Measurements from ENCODE around the gene CKB.
"Not testable (repeated sequence)": the region's sequence is repeated elsewhere in the genome, so short reads cannot be mapped to it uniquely, and the experiment has no call there.

Gene CKB

GRCh38 chr14:103519043-103519836 lies 3.4 kb downstream of the CKB start:
- H3K36me3 ChIP-seq (ENCODE audit: control insufficient read depth in 2 of 2, insufficient read depth in 2 of 2, low read length in 2 of 2): peaks cover 14 to 16% of the 10 kb centered on the region in 2 donors
- H3K9me3 ChIP-seq (ENCODE audit: control insufficient read depth in 2 of 2, low read length in 2 of 2): no peaks in the 10 kb centered on the region
- no peaks in the 10 kb centered on the region for H3K27me3 ChIP-seq (ENCODE audit: control insufficient read depth in 2 of 2, insufficient read depth in 2 of 2, low read length in 2 of 2)
- peak overlapping the region; percentile 70 to 86 for H3K4me3 ChIP-seq (ENCODE audit: low read length in 2 of 2)
- peak overlapping the region; percentile 80 to 91 for H3K27ac ChIP-seq (ENCODE audit: low read depth in 2 of 2, low read length in 2 of 2)
- peak overlapping the region in 1 of 2 donors; percentile 92 for H3K9ac ChIP-seq (ENCODE audit: low read depth in 1 of 2, low read length in 2 of 2)
- peaks cover 37 to 44% of the 10 kb centered on the region in 2 donors for H3K4me1 ChIP-seq (ENCODE audit: control insufficient read depth in 2 of 2, insufficient read depth in 2 of 2, low read length in 2 of 2)

GRCh38 chr14:103518422-103519042 lies 4.1 kb downstream of the CKB start:
- Histone ChIP-seq H3K9me3 (ENCODE audit: control insufficient read depth in 2 of 2, low read length in 2 of 2) (no peaks in the 10 kb centered on the region), H3K4me1 (ENCODE audit: control insufficient read depth in 2 of 2, insufficient read depth in 2 of 2, low read length in 2 of 2) (peaks cover 34 to 41% of the 10 kb centered on the region in 2 donors), H3K4me3 (ENCODE audit: low read length in 2 of 2) (no peak overlapping the region), H3K36me3 (ENCODE audit: control insufficient read depth in 2 of 2, insufficient read depth in 2 of 2, low read length in 2 of 2) (peaks cover 14 to 16% of the 10 kb centered on the region in 2 donors), H3K27me3 (ENCODE audit: control insufficient read depth in 2 of 2, insufficient read depth in 2 of 2, low read length in 2 of 2) (no peaks in the 10 kb centered on the region), H3K9ac (ENCODE audit: low read depth in 1 of 2, low read length in 2 of 2) (peak overlapping the region in 1 of 2 donors; percentile 92), H3K27ac (ENCODE audit: low read depth in 2 of 2, low read length in 2 of 2) (peak overlapping the region; percentile 80 to 91)

- Histone ChIP-seq H3K4me1 (ENCODE audit: control insufficient read depth in 2 of 2, insufficient read depth in 2 of 2, low read length in 2 of 2) (peaks cover 29 to 41% of the 10 kb centered on the region in 2 donors), H3K9me3 (ENCODE audit: control insufficient read depth in 2 of 2, low read length in 2 of 2) (no peaks in the 10 kb centered on the region), H3K27ac (ENCODE audit: low read depth in 2 of 2, low read length in 2 of 2) (peak overlapping the region; percentile 49 to 52), H3K27me3 (ENCODE audit: control insufficient read depth in 2 of 2, insufficient read depth in 2 of 2, low read length in 2 of 2) (no peaks in the 10 kb centered on the region), H3K36me3 (ENCODE audit: control insufficient read depth in 2 of 2, insufficient read depth in 2 of 2, low read length in 2 of 2) (peaks cover 14 to 16% of the 10 kb centered on the region in 2 donors), H3K9ac (ENCODE audit: low read depth in 1 of 2, low read length in 2 of 2) (peak overlapping the region in 1 of 2 donors; percentile 42), H3K4me3 (ENCODE audit: low read length in 2 of 2) (no peak overlapping the region)
These were observed 4.8 kb downstream of the CKB start for GRCh38 chr14:103517721-103518421.

- Histone ChIP-seq H3K9me3 (ENCODE audit: control insufficient read depth in 2 of 2, low read length in 2 of 2) (no peaks in the 10 kb centered on the region), H3K27ac (ENCODE audit: low read depth in 2 of 2, low read length in 2 of 2) (no peak overlapping the region), H3K36me3 (ENCODE audit: control insufficient read depth in 2 of 2, insufficient read depth in 2 of 2, low read length in 2 of 2) (peaks cover 14 to 16% of the 10 kb centered on the region in 2 donors), H3K4me3 (ENCODE audit: low read length in 2 of 2) (no peak overlapping the region), H3K4me1 (ENCODE audit: control insufficient read depth in 2 of 2, insufficient read depth in 2 of 2, low read length in 2 of 2) (peaks cover 33 to 46% of the 10 kb centered on the region in 2 donors), H3K27me3 (ENCODE audit: control insufficient read depth in 2 of 2, insufficient read depth in 2 of 2, low read length in 2 of 2) (no peaks in the 10 kb centered on the region), H3K9ac (ENCODE audit: low read depth in 1 of 2, low read length in 2 of 2) (no peak overlapping the region)
These were observed 5.5 kb downstream of the CKB start for GRCh38 chr14:103517174-103517566.

- H3K36me3 ChIP-seq (ENCODE audit: control insufficient read depth in 2 of 2, insufficient read depth in 2 of 2, low read length in 2 of 2): peaks cover 14 to 16% of the 10 kb centered on the region in 2 donors
- H3K27me3 ChIP-seq (ENCODE audit: control insufficient read depth in 2 of 2, insufficient read depth in 2 of 2, low read length in 2 of 2): no peaks in the 10 kb centered on the region
- H3K4me1 ChIP-seq (ENCODE audit: control insufficient read depth in 2 of 2, insufficient read depth in 2 of 2, low read length in 2 of 2): peaks cover 32 to 46% of the 10 kb centered on the region in 2 donors
- no peak overlapping the region for H3K27ac ChIP-seq (ENCODE audit: low read depth in 2 of 2, low read length in 2 of 2)
- H3K9me3 ChIP-seq (ENCODE audit: control insufficient read depth in 2 of 2, low read length in 2 of 2): no peaks in the 10 kb centered on the region
- H3K4me3 ChIP-seq (ENCODE audit: low read length in 2 of 2): no peak overlapping the region
- no peak overlapping the region for H3K9ac ChIP-seq (ENCODE audit: low read depth in 1 of 2, low read length in 2 of 2)
These were observed 6.0 kb downstream of the CKB start for GRCh38 chr14:103516426-103517173.

GRCh38 chr14:103514596-103515421 lies 7.8 kb downstream of the CKB start:
- Histone ChIP-seq H3K27me3 (ENCODE audit: control insufficient read depth in 2 of 2, insufficient read depth in 2 of 2, low read length in 2 of 2) (no peaks in the 10 kb centered on the region), H3K9me3 (ENCODE audit: control insufficient read depth in 2 of 2, low read length in 2 of 2) (no peaks in the 10 kb centered on the region), H3K4me1 (ENCODE audit: control insufficient read depth in 2 of 2, insufficient read depth in 2 of 2, low read length in 2 of 2) (peaks cover 25 to 36% of the 10 kb centered on the region in 2 donors), H3K4me3 (ENCODE audit: low read length in 2 of 2) (no peak overlapping the region), H3K36me3 (ENCODE audit: control insufficient read depth in 2 of 2, insufficient read depth in 2 of 2, low read length in 2 of 2) (peaks cover 15 to 16% of the 10 kb centered on the region in 2 donors), H3K27ac (ENCODE audit: low read depth in 2 of 2, low read length in 2 of 2) (no peak overlapping the region), H3K9ac (ENCODE audit: low read depth in 1 of 2, low read length in 2 of 2) (no peak overlapping the region)

- H3K9ac ChIP-seq (ENCODE audit: low read depth in 1 of 2, low read length in 2 of 2): peak overlapping the region in 1 of 2 donors; percentile 52
- no peaks in the 10 kb centered on the region for H3K27me3 ChIP-seq (ENCODE audit: control insufficient read depth in 2 of 2, insufficient read depth in 2 of 2, low read length in 2 of 2)
- peaks cover 17% of the 10 kb centered on the region in 2 donors for H3K36me3 ChIP-seq (ENCODE audit: control insufficient read depth in 2 of 2, insufficient read depth in 2 of 2, low read length in 2 of 2)
- peaks cover 7 to 18% of the 10 kb centered on the region in 2 donors for H3K4me1 ChIP-seq (ENCODE audit: control insufficient read depth in 2 of 2, insufficient read depth in 2 of 2, low read length in 2 of 2)
- H3K4me3 ChIP-seq (ENCODE audit: low read length in 2 of 2): no peak overlapping the region
- H3K9me3 ChIP-seq (ENCODE audit: control insufficient read depth in 2 of 2, low read length in 2 of 2): no peaks in the 10 kb centered on the region
- H3K27ac ChIP-seq (ENCODE audit: low read depth in 2 of 2, low read length in 2 of 2): peak overlapping the region; percentile 70 to 80
These were observed 9.7 kb downstream of the CKB start for GRCh38 chr14:103512701-103513611.

- Histone ChIP-seq H3K36me3 (ENCODE audit: control insufficient read depth in 2 of 2, insufficient read depth in 2 of 2, low read length in 2 of 2) (peaks cover 17 to 19% of the 10 kb centered on the region in 2 donors), H3K27ac (ENCODE audit: low read depth in 2 of 2, low read length in 2 of 2) (peak overlapping the region; percentile 70 to 80), H3K9ac (ENCODE audit: low read depth in 1 of 2, low read length in 2 of 2) (peak overlapping the region in 1 of 2 donors; percentile 52), H3K4me1 (ENCODE audit: control insufficient read depth in 2 of 2, insufficient read depth in 2 of 2, low read length in 2 of 2) (peaks cover 6 to 18% of the 10 kb centered on the region in 2 donors)
- H3K4me3 ChIP-seq (ENCODE audit: low read length in 2 of 2); H3K27me3 ChIP-seq (ENCODE audit: control insufficient read depth in 2 of 2, insufficient read depth in 2 of 2, low read length in 2 of 2); H3K9me3 ChIP-seq (ENCODE audit: control insufficient read depth in 2 of 2, low read length in 2 of 2): not testable (repeated sequence)
These were observed 10.4 kb downstream of the CKB start for GRCh38 chr14:103512180-103512579.
